Liver (tissue), 3 donors: Measurements from ENCODE around the gene MANBA.

Source experiments
- ATF3 ChIP-seq: IDR thresholded peaks from 2 replicates; pipeline ENCODE4 v1.6.1; 2016; ENCODE audit warnings: antibody characterized with exemption
- CTCF ChIP-seq: fragments of 150-350 bp; IDR thresholded peaks from 2 replicates; pipeline ENCODE4 v1.5.1; 2017; ENCODE audit warnings: improper control_type of control experiment, low read depth, low read length; ENCODE audit not compliant: missing input control
- EGR1 ChIP-seq, 2 donors: IDR thresholded peaks; 2 replicates each; pipeline ENCODE4 v1.6.1; 2016 to 2018; ENCODE audit warnings: antibody characterized with exemption in 2 of 2, low read depth in 2 of 2
- FOXA2 ChIP-seq: IDR thresholded peaks from 2 replicates; pipeline ENCODE4 v1.6.1; 2016; ENCODE audit warnings: antibody characterized with exemption
- MAX ChIP-seq: IDR thresholded peaks from 2 replicates; pipeline ENCODE4 v1.6.1; 2016; ENCODE audit warnings: antibody characterized with exemption
- NR2F2 ChIP-seq: IDR thresholded peaks from 2 replicates; pipeline ENCODE4 v1.6.1; 2016; ENCODE audit warnings: antibody characterized with exemption
- RAD21 ChIP-seq, 2 donors: IDR thresholded peaks; 2 replicates each; pipeline ENCODE4 v1.6.1; 2016; ENCODE audit warnings: antibody characterized with exemption in 2 of 2, mild to moderate bottlenecking in 2 of 2
- RXRA ChIP-seq, 2 donors: IDR thresholded peaks; 2 replicates each; pipeline ENCODE4 v1.6.1; 2017 to 2018; ENCODE audit warnings: antibody characterized with exemption in 2 of 2, mild to moderate bottlenecking in 1 of 2
- SP1 ChIP-seq: IDR thresholded peaks from 2 replicates; pipeline ENCODE4 v1.6.1; 2018; ENCODE audit warnings: antibody characterized with exemption, mild to moderate bottlenecking
- TAF1 ChIP-seq: conservative IDR thresholded peaks from 2 replicates; pipeline ENCODE4 v1.6.1; 2016; ENCODE audit warnings: antibody characterized with exemption, mild to moderate bottlenecking
- YY1 ChIP-seq: IDR thresholded peaks from 2 replicates; pipeline ENCODE4 v1.6.1; 2016; ENCODE audit warnings: antibody characterized with exemption, mild to moderate bottlenecking
- TF ChIP-seq, protein P1 (sequence below): IDR thresholded peaks from 2 replicates; pipeline ENCODE4 v1.6.1; 2016; ENCODE audit warnings: antibody characterized with exemption, mild to moderate bottlenecking
- donor health status: healthy.
- donor health status: healthy.

- TF ChIP-seq SP1 (no peak), CTCF (no peak), FOXA2 (no peak), YY1 (no peak), MAX (no peak), RXRA (IDR thresholded peaks at IDR 0.05) (no peak), ATF3 (no peak), TAF1 (no peak), NR2F2 (no peak), EGR1 (IDR thresholded peaks at IDR 0.05; ENCODE audit: low read depth in 2 of 2) (no peak), RAD21 (IDR thresholded peaks at IDR 0.05) (no peak)
- TF ChIP-seq, protein P1, sequence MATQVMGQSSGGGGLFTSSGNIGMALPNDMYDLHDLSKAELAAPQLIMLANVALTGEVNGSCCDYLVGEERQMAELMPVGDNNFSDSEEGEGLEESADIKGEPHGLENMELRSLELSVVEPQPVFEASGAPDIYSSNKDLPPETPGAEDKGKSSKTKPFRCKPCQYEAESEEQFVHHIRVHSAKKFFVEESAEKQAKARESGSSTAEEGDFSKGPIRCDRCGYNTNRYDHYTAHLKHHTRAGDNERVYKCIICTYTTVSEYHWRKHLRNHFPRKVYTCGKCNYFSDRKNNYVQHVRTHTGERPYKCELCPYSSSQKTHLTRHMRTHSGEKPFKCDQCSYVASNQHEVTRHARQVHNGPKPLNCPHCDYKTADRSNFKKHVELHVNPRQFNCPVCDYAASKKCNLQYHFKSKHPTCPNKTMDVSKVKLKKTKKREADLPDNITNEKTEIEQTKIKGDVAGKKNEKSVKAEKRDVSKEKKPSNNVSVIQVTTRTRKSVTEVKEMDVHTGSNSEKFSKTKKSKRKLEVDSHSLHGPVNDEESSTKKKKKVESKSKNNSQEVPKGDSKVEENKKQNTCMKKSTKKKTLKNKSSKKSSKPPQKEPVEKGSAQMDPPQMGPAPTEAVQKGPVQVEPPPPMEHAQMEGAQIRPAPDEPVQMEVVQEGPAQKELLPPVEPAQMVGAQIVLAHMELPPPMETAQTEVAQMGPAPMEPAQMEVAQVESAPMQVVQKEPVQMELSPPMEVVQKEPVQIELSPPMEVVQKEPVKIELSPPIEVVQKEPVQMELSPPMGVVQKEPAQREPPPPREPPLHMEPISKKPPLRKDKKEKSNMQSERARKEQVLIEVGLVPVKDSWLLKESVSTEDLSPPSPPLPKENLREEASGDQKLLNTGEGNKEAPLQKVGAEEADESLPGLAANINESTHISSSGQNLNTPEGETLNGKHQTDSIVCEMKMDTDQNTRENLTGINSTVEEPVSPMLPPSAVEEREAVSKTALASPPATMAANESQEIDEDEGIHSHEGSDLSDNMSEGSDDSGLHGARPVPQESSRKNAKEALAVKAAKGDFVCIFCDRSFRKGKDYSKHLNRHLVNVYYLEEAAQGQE: no peak
Observed at GRCh38 chr4:102713096-102713495, 47.7 kb downstream of the MANBA start.
